ENCODE results near the gene TCL1A. TPM values are rescaled to one million over a fixed set of nuclear protein-coding genes. Genes with fewer than 3 reads are reported as not detected.

TCL1A gene
- total RNA-seq, 1 experiment from 2014 or later = not detected

- no peak for DNase-seq (ENCODE audit: low spot score)
These were observed 8.4 kb downstream of the TCL1A start for GRCh38 chr14:95705518-95705917.

GRCh38 chr14:95703805-95704204 lies 10.1 kb downstream of the TCL1A start:
- DNase-seq (ENCODE audit: low spot score) = no peak

- no peak for DNase-seq (ENCODE audit: low spot score)
These were observed 10.6 kb downstream of the TCL1A start for GRCh38 chr14:95703341-95703740.

GRCh38 chr14:95701846-95702221 lies 12.1 kb downstream of the TCL1A start:
- no peak for DNase-seq (ENCODE audit: low spot score)

- no peak for DNase-seq (ENCODE audit: low spot score)
These were observed 13.5 kb downstream of the TCL1A start for GRCh38 chr14:95700221-95700976.

- no peak for DNase-seq (ENCODE audit: low spot score)
These were observed 14.5 kb downstream of the TCL1A start for GRCh38 chr14:95699412-95699811.

- DNase-seq (ENCODE audit: low spot score) = no peak
These were observed 15.6 kb downstream of the TCL1A start for GRCh38 chr14:95698287-95698686.

GRCh38 chr14:95697764-95698163 lies 16.2 kb downstream of the TCL1A start:
- no peak for DNase-seq (ENCODE audit: low spot score)

- no peak for DNase-seq (ENCODE audit: low spot score)
These were observed 17.2 kb downstream of the TCL1A start for GRCh38 chr14:95696741-95697140.

GRCh38 chr14:95695913-95696312 lies 18.0 kb downstream of the TCL1A start:
- DNase-seq (ENCODE audit: low spot score) = no peak

- no peak for DNase-seq (ENCODE audit: low spot score)
These were observed 18.9 kb downstream of the TCL1A start for GRCh38 chr14:95695051-95695450.

GRCh38 chr14:95692109-95692508 lies 21.8 kb downstream of the TCL1A start:
- DNase-seq (ENCODE audit: low spot score) = no peak

GRCh38 chr14:95691591-95691990 lies 22.3 kb downstream of the TCL1A start:
- no peak for DNase-seq (ENCODE audit: low spot score)

- no peak for DNase-seq (ENCODE audit: low spot score)
These were observed 23.1 kb downstream of the TCL1A start for GRCh38 chr14:95690815-95691214.

- no peak for DNase-seq (ENCODE audit: low spot score)
These were observed 24.5 kb downstream of the TCL1A start for GRCh38 chr14:95689441-95689840.

GRCh38 chr14:95686935-95687334 lies 27.0 kb downstream of the TCL1A start:
- DNase-seq (ENCODE audit: low spot score) = no peak

- DNase-seq (ENCODE audit: low spot score) = no peak
These were observed 27.7 kb downstream of the TCL1A start, which contains the start of gene TCL1B for GRCh38 chr14:95685978-95686922. Gene TCL1B (plus strand): TSS chr14:95686426. CDS start chr14:95686468, 42 bp downstream.

GRCh38 chr14:95683793-95684192 lies 30.1 kb downstream of the TCL1A start:
- DNase-seq (ENCODE audit: low spot score) = no peak

GRCh38 chr14:95681153-95681552 lies 32.8 kb downstream of the TCL1A start:
- no peak for DNase-seq (ENCODE audit: low spot score)

GRCh38 chr14:95679998-95680735 lies 33.8 kb downstream of the TCL1A start:
- no peak for DNase-seq (ENCODE audit: low spot score)

GRCh38 chr14:95679148-95679815 lies 34.6 kb downstream of the TCL1A start:
- DNase-seq (ENCODE audit: low spot score) = no peak

Measured in H4 (cell line).